Mucosa of stomach (tissue), 1 donor: Measurements from ENCODE around the gene INS.

Experiments used
- H3K27me3 ChIP-seq: one replicate; pipeline ENCODE4 v1.7.0; 2013; ENCODE audit warnings: mild to moderate bottlenecking, low read length; ENCODE audit not compliant: control insufficient read depth, insufficient read depth
- H3K36me3 ChIP-seq: one replicate; pipeline ENCODE4 v1.7.0; 2013; ENCODE audit warnings: low read length; ENCODE audit not compliant: control insufficient read depth, insufficient read depth
- H3K4me1 ChIP-seq: one replicate; pipeline ENCODE4 v1.7.0; 2013; ENCODE audit warnings: mild to moderate bottlenecking, low read length; ENCODE audit not compliant: control insufficient read depth, insufficient read depth
- H3K4me3 ChIP-seq: one replicate; pipeline ENCODE4 v1.7.0; 2013; ENCODE audit warnings: low read length
- H3K9ac ChIP-seq: one replicate; pipeline ENCODE4 v1.7.0; 2013; ENCODE audit warnings: mild to moderate bottlenecking, low read length, moderate library complexity
- H3K9me3 ChIP-seq: one replicate; pipeline ENCODE4 v1.7.0; 2013; ENCODE audit warnings: mild to moderate bottlenecking, low read length, moderate library complexity; ENCODE audit not compliant: control insufficient read depth
- donor health status: Pancreatic carcinoma.

Gene INS

DNA sequence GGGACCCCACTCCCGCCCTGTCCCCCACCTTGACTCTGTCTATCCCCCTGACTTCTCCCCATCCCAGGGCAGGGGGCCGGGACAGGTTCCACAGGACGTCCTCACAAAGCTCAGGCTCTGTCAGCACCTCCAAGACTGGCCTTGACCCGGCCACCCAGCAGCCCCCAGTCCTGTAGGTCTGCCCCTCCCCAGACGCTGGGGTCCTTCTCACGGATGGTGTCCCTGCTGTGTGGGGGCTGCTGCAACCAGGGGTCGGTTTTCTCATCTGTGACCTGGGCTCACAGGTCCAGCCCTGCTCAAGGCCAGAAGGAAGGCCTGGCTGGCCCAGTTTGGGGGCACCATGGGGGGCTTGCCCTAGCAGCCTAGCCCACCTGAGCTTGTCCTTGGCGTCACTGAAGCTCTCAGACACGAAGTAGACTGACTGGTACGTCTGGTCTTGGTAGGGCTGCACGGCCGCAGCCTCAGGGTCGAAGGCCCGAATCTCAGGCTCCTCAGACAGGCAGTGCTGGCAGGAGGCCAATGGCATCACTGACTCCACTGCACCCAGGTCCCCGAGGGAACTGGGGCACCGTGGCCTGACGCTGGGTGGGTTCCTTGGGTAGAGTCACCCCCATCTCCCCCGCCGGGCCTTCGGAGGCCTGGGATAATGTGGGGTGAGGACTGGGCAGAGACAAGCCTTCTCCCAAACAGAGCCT lies 4.0 kb upstream of the INS start:
- H3K27me3 ChIP-seq = peaks cover 26% of the 10 kb centered on the region
- peaks cover 4% of the 10 kb centered on the region for H3K4me1 ChIP-seq

DNA sequence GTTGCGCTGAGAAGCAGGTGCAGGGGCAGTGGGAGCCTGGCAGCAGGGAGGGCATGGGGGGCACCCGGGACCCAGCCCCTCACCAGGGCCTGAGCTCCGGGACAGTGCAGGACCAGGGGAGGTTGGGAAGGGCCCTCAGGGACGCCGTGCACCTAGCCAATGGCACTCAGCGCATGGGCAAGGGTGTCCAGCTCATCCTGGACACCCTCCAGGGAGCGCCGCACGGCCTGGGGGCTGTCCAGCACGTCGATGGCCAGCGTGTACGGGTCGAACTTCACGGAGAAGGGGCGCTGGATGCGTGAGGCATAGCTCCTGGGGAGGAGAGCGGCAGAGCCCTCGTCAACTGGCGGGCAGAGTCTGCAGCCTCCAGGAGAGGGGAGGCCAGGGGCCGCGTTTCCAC lies 3.1 kb upstream of the INS start:
- H3K4me1 ChIP-seq = peaks cover 4% of the 10 kb centered on the region
- no peaks in the 10 kb centered on the region for H3K36me3 ChIP-seq
- H3K27me3 ChIP-seq = peaks cover 26% of the 10 kb centered on the region
- H3K9me3 ChIP-seq = no peaks in the 10 kb centered on the region
- H3K9ac ChIP-seq = no peak overlapping the region
- no peak overlapping the region for H3K4me3 ChIP-seq

More for the DNA sequence above, 4.0 kb upstream of the INS start:
- no peaks in the 10 kb centered on the region for H3K9me3 ChIP-seq
- H3K36me3 ChIP-seq = no peaks in the 10 kb centered on the region
- H3K4me3 ChIP-seq = no peak overlapping the region
- H3K9ac ChIP-seq = no peak overlapping the region

DNA sequence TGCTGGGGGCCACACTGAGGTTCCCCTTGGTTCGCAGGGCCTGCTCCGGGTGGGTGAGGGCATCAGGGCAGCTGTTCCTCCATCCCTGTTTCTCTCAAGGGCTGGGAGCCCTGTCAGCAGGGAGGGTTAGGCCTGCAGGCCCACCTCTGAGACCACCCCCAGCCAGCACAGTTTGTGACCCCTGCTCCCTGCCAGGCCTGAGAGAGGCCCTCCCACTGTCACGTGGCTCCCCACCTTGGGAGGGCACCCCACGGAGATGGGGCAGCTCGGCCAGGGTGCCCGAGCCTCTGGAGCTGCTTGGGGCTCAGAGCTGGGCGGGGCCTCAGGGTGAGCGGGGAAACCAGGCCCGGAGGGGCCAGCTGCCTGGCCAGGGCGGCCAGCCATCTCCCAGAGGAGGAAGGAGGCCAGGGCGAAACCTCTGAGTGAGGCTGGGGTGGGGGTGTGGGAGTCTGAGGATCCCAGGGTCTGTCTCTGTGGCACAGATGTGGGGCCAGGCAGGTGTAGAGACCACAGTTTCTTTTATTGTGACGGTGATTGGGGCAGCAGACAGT lies 2.5 kb upstream of the INS start:
- Histone ChIP-seq H3K27me3 (peaks cover 26% of the 10 kb centered on the region), H3K4me1 (peaks cover 4% of the 10 kb centered on the region), H3K9ac (no peak overlapping the region), H3K36me3 (no peaks in the 10 kb centered on the region), H3K9me3 (no peaks in the 10 kb centered on the region), H3K4me3 (no peak overlapping the region)

- peaks cover 15% of the 10 kb centered on the region for H3K27me3 ChIP-seq
- H3K4me1 ChIP-seq = no peaks in the 10 kb centered on the region
- H3K9me3 ChIP-seq = no peaks in the 10 kb centered on the region
- H3K9ac ChIP-seq = no peak overlapping the region
- H3K36me3 ChIP-seq = no peaks in the 10 kb centered on the region
- H3K4me3 ChIP-seq = no peak overlapping the region
Measured at GRCh38 chr11:2159536-2160413, 1.2 kb downstream of the INS start.

GRCh38 chr11:2158966-2159365 lies 2.0 kb downstream of the INS start:
- Histone ChIP-seq H3K9me3 (no peaks in the 10 kb centered on the region), H3K4me3 (no peak overlapping the region), H3K27me3 (peaks cover 15% of the 10 kb centered on the region), H3K9ac (no peak overlapping the region), H3K36me3 (no peaks in the 10 kb centered on the region), H3K4me1 (no peaks in the 10 kb centered on the region)

DNA sequence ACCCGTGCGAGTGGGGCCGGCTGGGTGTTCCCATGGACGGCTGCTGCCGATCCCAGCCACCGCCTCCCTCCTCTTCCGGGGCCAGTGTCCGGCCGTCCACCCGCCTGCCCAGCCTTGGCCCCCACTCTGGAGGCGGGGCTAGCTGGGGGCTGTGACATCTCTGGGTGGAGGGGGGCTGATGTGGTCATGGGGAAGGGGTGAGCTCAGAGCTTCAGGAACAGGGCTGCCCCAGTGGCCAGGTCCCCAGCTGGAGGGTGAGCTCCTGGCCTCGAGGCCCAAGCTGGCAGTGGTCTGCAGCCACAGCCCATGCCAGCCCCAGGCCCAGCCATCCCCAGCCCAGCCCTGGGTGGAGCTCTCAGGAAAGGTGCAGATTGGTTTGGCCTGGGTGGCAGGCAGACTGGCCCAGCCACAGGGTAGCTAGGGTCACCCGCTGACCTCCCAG lies 2.7 kb downstream of the INS start:
- H3K9ac ChIP-seq = no peak overlapping the region

DNA sequence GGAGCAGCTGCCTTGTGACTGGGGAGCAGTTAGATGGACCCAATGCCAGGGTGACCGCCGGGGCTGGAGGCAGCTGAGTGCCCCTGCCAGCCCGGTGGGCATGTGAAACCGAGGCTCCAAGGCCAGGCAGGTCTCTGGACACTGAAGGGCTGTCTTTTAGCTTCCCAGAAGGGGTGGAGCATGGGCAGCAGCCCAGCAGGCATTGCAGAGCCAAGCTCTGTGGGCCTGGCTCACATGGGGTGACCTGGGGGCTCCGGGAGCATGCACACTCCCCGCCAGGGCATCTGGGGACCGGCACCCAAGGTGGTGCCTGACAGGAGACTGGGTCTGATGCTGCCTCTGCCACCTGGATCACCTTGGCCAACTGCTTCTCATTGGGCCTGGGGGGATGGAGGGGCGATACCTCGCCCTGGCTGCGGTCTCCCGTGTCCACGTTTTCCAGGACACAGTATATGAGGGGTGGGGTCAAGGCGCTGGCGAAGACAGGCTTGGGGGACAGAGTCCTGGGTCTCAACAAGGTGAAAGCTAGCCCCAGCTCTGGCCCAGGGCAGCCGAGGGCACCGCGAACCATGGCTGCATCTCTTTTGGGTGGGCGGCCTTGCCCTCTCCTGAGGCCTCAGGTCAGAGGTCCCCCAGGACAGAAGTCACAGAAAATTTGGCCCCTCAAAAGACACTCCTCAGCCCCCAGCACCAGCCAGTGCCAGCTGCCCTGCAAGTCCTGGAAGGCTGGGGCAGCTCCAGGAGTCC lies 3.5 kb downstream of the INS start:
- Histone ChIP-seq H3K9ac (no peak overlapping the region), H3K4me3 (no peak overlapping the region), H3K9me3 (no peaks in the 10 kb centered on the region), H3K4me1 (no peaks in the 10 kb centered on the region), H3K27me3 (peaks cover 15% of the 10 kb centered on the region), H3K36me3 (no peaks in the 10 kb centered on the region)

More for the DNA sequence above, 2.7 kb downstream of the INS start:
- Histone ChIP-seq H3K4me3 (no peak overlapping the region), H3K36me3 (no peaks in the 10 kb centered on the region), H3K4me1 (no peaks in the 10 kb centered on the region), H3K27me3 (peaks cover 15% of the 10 kb centered on the region), H3K9me3 (no peaks in the 10 kb centered on the region)

GRCh38 chr11:2156416-2157182 lies 4.4 kb downstream of the INS start:
- Histone ChIP-seq H3K4me1 (peaks cover 3% of the 10 kb centered on the region), H3K4me3 (no peak overlapping the region), H3K36me3 (no peaks in the 10 kb centered on the region), H3K9me3 (no peaks in the 10 kb centered on the region), H3K27me3 (peaks cover 15% of the 10 kb centered on the region), H3K9ac (no peak overlapping the region)

GRCh38 chr11:2155511-2155910 lies 5.5 kb downstream of the INS start:
- H3K27me3 ChIP-seq = peaks cover 21% of the 10 kb centered on the region
- no peaks in the 10 kb centered on the region for H3K9me3 ChIP-seq
- peaks cover 6% of the 10 kb centered on the region for H3K4me1 ChIP-seq
- no peaks in the 10 kb centered on the region for H3K36me3 ChIP-seq
- no peak overlapping the region for H3K9ac ChIP-seq
- no peak overlapping the region for H3K4me3 ChIP-seq

- H3K27me3 ChIP-seq = peaks cover 27% of the 10 kb centered on the region
- no peak overlapping the region for H3K9ac ChIP-seq
- H3K36me3 ChIP-seq = no peaks in the 10 kb centered on the region
- H3K4me3 ChIP-seq = no peak overlapping the region
- H3K9me3 ChIP-seq = no peaks in the 10 kb centered on the region
- peaks cover 6% of the 10 kb centered on the region for H3K4me1 ChIP-seq
Measured at GRCh38 chr11:2154889-2155288, 6.1 kb downstream of the INS start.

GRCh38 chr11:2154195-2154585 lies 6.8 kb downstream of the INS start:
- Histone ChIP-seq H3K27me3 (peaks cover 34% of the 10 kb centered on the region), H3K4me1 (peaks cover 6% of the 10 kb centered on the region), H3K9me3 (no peaks in the 10 kb centered on the region), H3K4me3 (no peak overlapping the region), H3K9ac (no peak overlapping the region), H3K36me3 (no peaks in the 10 kb centered on the region)
